Karpas-422 (cell line): Measurements from ENCODE around the gene PLEKHH1. TPM values are rescaled to one million over a fixed set of nuclear protein-coding genes. Genes with fewer than 3 reads are reported as not detected.
"Not testable (repeated sequence)": the region's sequence is repeated elsewhere in the genome, so short reads cannot be mapped to it uniquely, and the experiment has no call there.

ENCODE experiments used
- DNase-seq: peaks from one replicate; pipeline ENCODE4 v3.0.0-alpha.2; 2015
- H2AFZ ChIP-seq: fragments of 200-600 bp; sonication (generic); 2 replicates; pipeline ENCODE4 v1.6.1; 2014; ENCODE audit warnings: antibody characterized with exemption, low read length, mixed read lengths
- H3K27ac ChIP-seq: fragments of 200-600 bp; sonication (generic); 2 replicates; pipeline ENCODE4 v1.5.1; 2014; ENCODE audit warnings: mild to moderate bottlenecking, low read length, moderate library complexity
- H3K27me3 ChIP-seq: fragments of 200-600 bp; sonication (generic); 2 replicates; pipeline ENCODE4 v1.6.1; 2014; ENCODE audit warnings: low read length, mixed read lengths
- H3K36me3 ChIP-seq: fragments of 200-600 bp; sonication (generic); 2 replicates; pipeline ENCODE4 v1.6.1; 2014; ENCODE audit warnings: low read length, mixed read lengths; ENCODE audit not compliant: insufficient read depth
- H3K4me1 ChIP-seq: fragments of 200-600 bp; sonication (generic); 2 replicates; pipeline ENCODE4 v1.6.1; 2014; ENCODE audit warnings: mild to moderate bottlenecking, low read length, mixed read lengths
- H3K4me2 ChIP-seq: fragments of 200-600 bp; sonication (generic); 2 replicates; pipeline ENCODE4 v1.6.1; 2014; ENCODE audit warnings: low read length, low read depth, mild to moderate bottlenecking; ENCODE audit not compliant: poor library complexity, severe bottlenecking
- H3K4me3 ChIP-seq: fragments of 200-600 bp; sonication (generic); 2 replicates; pipeline ENCODE4 v1.5.1; 2014; ENCODE audit warnings: mild to moderate bottlenecking, antibody characterized with exemption, low read length, mixed read lengths
- H3K79me2 ChIP-seq: fragments of 200-600 bp; sonication (generic); 2 replicates; pipeline ENCODE4 v1.6.1; 2014; ENCODE audit warnings: mild to moderate bottlenecking, low read length, mixed read lengths
- H3K9ac ChIP-seq: fragments of 200-600 bp; sonication (generic); 2 replicates; pipeline ENCODE4 v1.6.0; 2014; ENCODE audit warnings: low read length
- H3K9me2 ChIP-seq: fragments of 200-600 bp; sonication (generic), shearing (Covaris generic); replicated peaks from 2 replicates; pipeline ENCODE4 v1.6.0; 2014; ENCODE audit warnings: mild to moderate bottlenecking, low read length, moderate library complexity; ENCODE audit not compliant: insufficient read depth
- H3K9me3 ChIP-seq: fragments of 300-700, 200-600 bp; sonication (generic); 2 replicates; pipeline ENCODE4 v1.6.1; 2014; ENCODE audit warnings: low read length, mixed read lengths
- H4K20me1 ChIP-seq: fragments of 200-600 bp; sonication (generic); 2 replicates; pipeline ENCODE4 v1.6.1; 2014; ENCODE audit warnings: mild to moderate bottlenecking, antibody characterized with exemption, low read length, low read depth; ENCODE audit not compliant: insufficient read depth
- total RNA-seq: library from RNA; depleted of rRNA; stranded (reverse); fragments of >200 nt; shearing (Covaris generic); gene quantifications from 2 replicates; pipeline ENCODE4 v1.2.3, GENCODE V29; 2014; ENCODE audit warnings: low replicate concordance

Gene PLEKHH1
- total RNA-seq, 1 experiment from 2014 or later: 3.7 TPM

- Histone ChIP-seq H3K27me3 (no peaks in the 10 kb centered on the region), H3K9ac (no peak overlapping the region), H3K36me3 (peaks cover 34% of the 10 kb centered on the region), H4K20me1 (no peaks in the 10 kb centered on the region), H3K27ac (no peak overlapping the region), H3K4me2 (no peak overlapping the region), H3K9me3 (no peaks in the 10 kb centered on the region), H3K9me2 (no peaks in the 10 kb centered on the region), H2AFZ (no peak overlapping the region), H3K79me2 (no peaks in the 10 kb centered on the region), H3K4me1 (no peaks in the 10 kb centered on the region), H3K4me3 (no peak overlapping the region)
- DNase-seq: no peak
Observed at GRCh38 chr14:67589204-67589770, 56.2 kb downstream of the PLEKHH1 start.

- not testable (repeated sequence) for H3K4me1 ChIP-seq, H3K27me3 ChIP-seq, H3K9me2 ChIP-seq, H3K9ac ChIP-seq, H2AFZ ChIP-seq, DNase-seq, H4K20me1 ChIP-seq, H3K4me3 ChIP-seq, H3K27ac ChIP-seq, H3K4me2 ChIP-seq, H3K9me3 ChIP-seq
- H3K79me2 ChIP-seq: peaks cover 34% of the 10 kb centered on the region
- H3K36me3 ChIP-seq: peaks cover 32% of the 10 kb centered on the region
Observed at GRCh38 chr14:67593650-67594049, 60.6 kb downstream of the PLEKHH1 start.

GRCh38 chr14:67595392-67595791 is 62.3 kb downstream of the PLEKHH1 start:
- H3K4me3 ChIP-seq: no peak overlapping the region
- H3K4me2 ChIP-seq: no peak overlapping the region
- peaks cover 19% of the 10 kb centered on the region; the same call in 1 of the 2 replicates for H3K36me3 ChIP-seq
- no peaks in the 10 kb centered on the region for H3K27me3 ChIP-seq
- peaks cover 47% of the 10 kb centered on the region for H3K79me2 ChIP-seq
- no peak overlapping the region for H3K27ac ChIP-seq
- no peak overlapping the region for H2AFZ ChIP-seq
- H3K4me1 ChIP-seq: peaks cover 17% of the 10 kb centered on the region
- H3K9me2 ChIP-seq: no peaks in the 10 kb centered on the region
- no peaks in the 10 kb centered on the region for H4K20me1 ChIP-seq
- H3K9me3 ChIP-seq: no peaks in the 10 kb centered on the region
- DNase-seq: no peak
- no peak overlapping the region for H3K9ac ChIP-seq

- DNase-seq: peak; percentile 99
- Histone ChIP-seq H3K4me3 (peak within 1 kb of the TSS; percentile 86), H3K4me1 (peaks cover 38% of the 10 kb centered on the region), H3K9me2 (no peaks in the 10 kb centered on the region), H3K9me3 (no peaks in the 10 kb centered on the region), H3K36me3 (no peaks in the 10 kb centered on the region), H3K9ac (peak within 1 kb of the TSS; percentile 82), H4K20me1 (no peaks in the 10 kb centered on the region), H3K27ac (no peak within 1 kb of the TSS; the same call in 1 of the 2 replicates), H2AFZ (peak within 1 kb of the TSS; percentile 80; the same call in 1 of the 2 replicates), H3K79me2 (peaks cover 47% of the 10 kb centered on the region), H3K4me2 (peak within 1 kb of the TSS; percentile 82), H3K27me3 (no peaks in the 10 kb centered on the region)
Observed at GRCh38 chr14:67599698-67600561, 66.8 kb downstream of the PLEKHH1 start, which contains the start of gene PIGH. PIGH (minus strand) TSS chr14:67600268; CDS start chr14:67600203, 65 bp downstream.

- Histone ChIP-seq H3K4me3 (peak overlapping the region; percentile 86), H2AFZ (peak overlapping the region; percentile 74; the same call in 1 of the 2 replicates), H3K79me2 (peaks cover 42% of the 10 kb centered on the region), H3K9ac (peak overlapping the region; percentile 82), H3K4me2 (peak overlapping the region; percentile 82), H3K4me1 (peaks cover 38% of the 10 kb centered on the region)
- H4K20me1 ChIP-seq, H3K27ac ChIP-seq, H3K9me2 ChIP-seq, H3K9me3 ChIP-seq, H3K27me3 ChIP-seq, H3K36me3 ChIP-seq, DNase-seq: not testable (repeated sequence)
Observed at GRCh38 chr14:67600562-67600974, 67.5 kb downstream of the PLEKHH1 start.

GRCh38 chr14:67602076-67602475 is 69.0 kb downstream of the PLEKHH1 start:
- H3K27ac ChIP-seq: no peak overlapping the region

GRCh38 chr14:67602995-67603545 is 70.0 kb downstream of the PLEKHH1 start:
- Histone ChIP-seq H4K20me1 (no peaks in the 10 kb centered on the region), H3K36me3 (no peaks in the 10 kb centered on the region), H3K4me3 (peak overlapping the region; percentile 17), H3K9ac (peak overlapping the region; percentile 8; the same call in 1 of the 2 replicates), H3K27ac (no peak overlapping the region), H3K27me3 (no peaks in the 10 kb centered on the region), H3K9me2 (no peaks in the 10 kb centered on the region), H3K9me3 (no peaks in the 10 kb centered on the region), H3K4me2 (peak overlapping the region; percentile 55), H3K79me2 (peaks cover 19% of the 10 kb centered on the region), H2AFZ (peak overlapping the region; percentile 22), H3K4me1 (peaks cover 36% of the 10 kb centered on the region)
- DNase-seq: peak; percentile 87

More at GRCh38 chr14:67602076-67602475, 69.0 kb downstream of the PLEKHH1 start:
- H3K9ac ChIP-seq: no peak overlapping the region
- H3K79me2 ChIP-seq: peaks cover 29% of the 10 kb centered on the region
- peak overlapping the region; percentile 21; the same call in 1 of the 2 replicates for H2AFZ ChIP-seq
- no peak overlapping the region for H3K4me3 ChIP-seq
- no peak for DNase-seq
- H4K20me1 ChIP-seq: no peaks in the 10 kb centered on the region
- no peaks in the 10 kb centered on the region for H3K9me2 ChIP-seq
- H3K27me3 ChIP-seq: no peaks in the 10 kb centered on the region
- H3K4me1 ChIP-seq: peaks cover 38% of the 10 kb centered on the region
- peak overlapping the region; percentile 55 for H3K4me2 ChIP-seq
- no peaks in the 10 kb centered on the region for H3K36me3 ChIP-seq
- H3K9me3 ChIP-seq: no peaks in the 10 kb centered on the region

- Histone ChIP-seq H3K79me2 (no peaks in the 10 kb centered on the region), H3K36me3 (no peaks in the 10 kb centered on the region), H3K4me2 (no peak overlapping the region), H4K20me1 (no peaks in the 10 kb centered on the region), H3K4me3 (no peak overlapping the region), H3K27me3 (no peaks in the 10 kb centered on the region), H2AFZ (no peak overlapping the region), H3K9me3 (no peaks in the 10 kb centered on the region), H3K27ac (no peak overlapping the region), H3K4me1 (peaks cover 8% of the 10 kb centered on the region), H3K9ac (no peak overlapping the region), H3K9me2 (no peaks in the 10 kb centered on the region)
- no peak for DNase-seq
Observed at GRCh38 chr14:67607646-67608045, 74.6 kb downstream of the PLEKHH1 start.
